ENCODE data around the gene PTPN3. TPM values are rescaled to one million over a fixed set of nuclear protein-coding genes. Genes with fewer than 3 reads are reported as not detected.
A peak's percentile ranks its signal among the peaks of the same experiment; 100 is the strongest.

PTPN3 gene
- polyA plus RNA-seq, 1 of the 3 experiments (the other 2 are of a cell fraction): 7.5 TPM

- TF ChIP-seq GABPA (IDR thresholded peaks at IDR 0.05; ENCODE audit: low read depth) (no peak), RFX5 (IDR thresholded peaks at IDR 0.05; ENCODE audit: low read length) (no peak), JUND (IDR thresholded peaks at IDR 0.05) (no peak)
- TF ChIP-seq, protein P1, sequence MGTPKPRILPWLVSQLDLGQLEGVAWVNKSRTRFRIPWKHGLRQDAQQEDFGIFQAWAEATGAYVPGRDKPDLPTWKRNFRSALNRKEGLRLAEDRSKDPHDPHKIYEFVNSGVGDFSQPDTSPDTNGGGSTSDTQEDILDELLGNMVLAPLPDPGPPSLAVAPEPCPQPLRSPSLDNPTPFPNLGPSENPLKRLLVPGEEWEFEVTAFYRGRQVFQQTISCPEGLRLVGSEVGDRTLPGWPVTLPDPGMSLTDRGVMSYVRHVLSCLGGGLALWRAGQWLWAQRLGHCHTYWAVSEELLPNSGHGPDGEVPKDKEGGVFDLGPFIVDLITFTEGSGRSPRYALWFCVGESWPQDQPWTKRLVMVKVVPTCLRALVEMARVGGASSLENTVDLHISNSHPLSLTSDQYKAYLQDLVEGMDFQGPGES (IDR thresholded peaks at IDR 0.05; ENCODE audit: low read depth, low read length): no peak
- no peaks in the 10 kb centered on the region for H3K27me3 ChIP-seq (ENCODE audit: insufficient read depth)
- DNase-seq: no peak
- no peak overlapping the region for H3K4me2 ChIP-seq
- H3K4me1 ChIP-seq (ENCODE audit: control insufficient read depth in 1 of 2, insufficient read depth in 2 of 2, low read depth in 1 of 2, low read length in 1 of 2): no peaks in the 10 kb centered on the region
- CTCF ChIA-PET: interaction anchor here (1.0 to 3.5 kb wide), 5 partner anchors 11 to 274 kb away, joined by 3 to 12 read pairs (median 4); no protein-coding TSS in a partner anchor
- H2AFZ ChIP-seq (ENCODE audit: low read depth): no peak overlapping the region
- POLR2A ChIA-PET: interaction anchor here (0.6 kb wide), 1 partner anchor 886 kb away, joined by 3 read pairs; no protein-coding TSS in a partner anchor
- H3K9me2 ChIP-seq: no peaks in the 10 kb centered on the region
- H4K20me1 ChIP-seq (ENCODE audit: insufficient read depth): no peaks in the 10 kb centered on the region
- no peaks in the 10 kb centered on the region for H3K9me3 ChIP-seq
- peaks cover 5% of the 10 kb centered on the region for H3F3A ChIP-seq (replicated peaks; ENCODE audit: insufficient read depth)
- no peaks in the 10 kb centered on the region for H3K79me2 ChIP-seq (ENCODE audit: insufficient read depth)
- no peak overlapping the region for H3K4me3 ChIP-seq (ENCODE audit: low read depth in 2 of 2, low read length in 1 of 2)
- H3K27ac ChIP-seq (ENCODE audit: low read depth in 2 of 2, low read length in 1 of 2): no peak overlapping the region
- 59% methylated on average over 4 of the region's 4 CpGs for WGBS (ENCODE audit: low lambda C conversion rate)
- no peak overlapping the region for H3K9ac ChIP-seq
- H3K36me3 ChIP-seq (replicated peaks in 1 of 2; ENCODE audit: control insufficient read depth in 1 of 2, insufficient read depth in 2 of 2, low read length in 1 of 2): no peaks in the 10 kb centered on the region
These were observed 11.5 kb upstream of the PTPN3 start for GRCh38 chr9:109509611-109510010.

DNA sequence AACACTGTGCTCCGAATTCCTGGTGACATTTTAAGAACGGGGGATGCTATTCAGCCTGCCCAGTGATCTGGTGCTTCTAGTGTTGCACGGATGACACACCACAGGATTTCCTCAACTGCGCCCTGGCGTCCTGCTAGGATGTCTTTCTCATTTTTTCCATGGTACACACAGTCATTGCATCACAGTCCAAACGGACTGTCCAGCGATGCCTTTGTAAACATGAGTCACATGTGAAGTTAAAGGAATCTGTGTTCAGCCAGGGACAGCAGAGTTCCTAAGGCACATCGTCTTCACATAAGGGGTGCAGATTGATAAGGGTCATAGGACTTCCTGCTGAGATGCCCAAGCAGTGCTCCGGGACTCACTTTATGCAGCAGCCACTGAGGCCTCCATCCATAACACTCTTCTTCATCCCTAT is 9.3 kb upstream of the PTPN3 start:
- POLR2A ChIA-PET: no interaction called here
- WGBS (ENCODE audit: low lambda C conversion rate): 27% methylated on average over 9 of the region's 9 CpGs
- DNase-seq: no peak

GRCh38 chr9:109506097-109506712 is 8.1 kb upstream of the PTPN3 start:
- WGBS (ENCODE audit: low lambda C conversion rate): 66% methylated on average over 3 of the region's 3 CpGs
- no peaks in the 10 kb centered on the region for H3K9me2 ChIP-seq
- TF ChIP-seq FOSL2 (IDR thresholded peaks at IDR 0.05; ENCODE audit: borderline replicate concordance, low read depth): no peak
- no peak for TF ChIP-seq EP300 (IDR thresholded peaks at IDR 0.05; ENCODE audit: borderline replicate concordance in 1 of 2, low read depth in 1 of 2, low read length in 1 of 2)
- no peak for TF ChIP-seq YY1 (IDR thresholded peaks at IDR 0.05; ENCODE audit: low read depth)
- no peak for TF ChIP-seq RCOR1 (IDR thresholded peaks at IDR 0.05; ENCODE audit: low read length)
- no peak for TF ChIP-seq RAD21 (IDR thresholded peaks at IDR 0.05; ENCODE audit: low read length)
- TF ChIP-seq JUND (IDR thresholded peaks at IDR 0.05): no peak
- no peak for TF ChIP-seq SMC3 (IDR thresholded peaks at IDR 0.05; ENCODE audit: low read depth, low read length)
- TF ChIP-seq FOXJ3 (CRISPR knock-in tag; IDR thresholded peaks at IDR 0.05): no peak
- TF ChIP-seq RFX5 (IDR thresholded peaks at IDR 0.05; ENCODE audit: low read length): no peak
- no peak for TF ChIP-seq TCF12 (IDR thresholded peaks at IDR 0.05)
- TF ChIP-seq, protein P2, sequence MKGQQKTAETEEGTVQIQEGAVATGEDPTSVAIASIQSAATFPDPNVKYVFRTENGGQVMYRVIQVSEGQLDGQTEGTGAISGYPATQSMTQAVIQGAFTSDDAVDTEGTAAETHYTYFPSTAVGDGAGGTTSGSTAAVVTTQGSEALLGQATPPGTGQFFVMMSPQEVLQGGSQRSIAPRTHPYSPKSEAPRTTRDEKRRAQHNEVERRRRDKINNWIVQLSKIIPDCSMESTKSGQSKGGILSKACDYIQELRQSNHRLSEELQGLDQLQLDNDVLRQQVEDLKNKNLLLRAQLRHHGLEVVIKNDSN (IDR thresholded peaks at IDR 0.05; ENCODE audit: borderline replicate concordance, low read depth): no peak
- TF ChIP-seq PBX3 (IDR thresholded peaks at IDR 0.05): no peak
- TF ChIP-seq ELF1 (IDR thresholded peaks at IDR 0.05): no peak

More for the DNA sequence above, 9.3 kb upstream of the PTPN3 start:
- Histone ChIP-seq H3K79me2 (ENCODE audit: insufficient read depth) (no peaks in the 10 kb centered on the region), H3K4me1 (ENCODE audit: control insufficient read depth in 1 of 2, insufficient read depth in 2 of 2, low read depth in 1 of 2, low read length in 1 of 2) (no peaks in the 10 kb centered on the region), H3K9me3 (no peaks in the 10 kb centered on the region), H4K20me1 (ENCODE audit: insufficient read depth) (no peaks in the 10 kb centered on the region), H2AFZ (ENCODE audit: low read depth) (peak overlapping the region; percentile 7; the same call in 1 of the 2 replicates), H3F3A (replicated peaks; ENCODE audit: insufficient read depth) (peaks cover 5% of the 10 kb centered on the region), H3K36me3 (replicated peaks in 1 of 2; ENCODE audit: control insufficient read depth in 1 of 2, insufficient read depth in 2 of 2, low read length in 1 of 2) (no peaks in the 10 kb centered on the region), H3K9ac (no peak overlapping the region), H3K9me2 (no peaks in the 10 kb centered on the region), H3K4me3 (ENCODE audit: low read depth in 2 of 2, low read length in 1 of 2) (no peak overlapping the region), H3K4me2 (peak overlapping the region; percentile 46), H3K27me3 (ENCODE audit: insufficient read depth) (no peaks in the 10 kb centered on the region), H3K27ac (ENCODE audit: low read depth in 2 of 2, low read length in 1 of 2) (peak overlapping the region in 1 of 2 experiments; percentile 18; a peak in 1 of 4 replicates)
- CTCF ChIA-PET: interaction anchor here (1.1 to 3.5 kb wide), 3 partner anchors 13 to 66 kb away, joined by 3 to 12 read pairs (median 4); no protein-coding TSS in a partner anchor
- peak; percentile 48; the same call in 1 of the 2 replicates for TF ChIP-seq MAX (IDR thresholded peaks at IDR 0.05; ENCODE audit: low read depth)
- peak in 1 of 2 experiments; percentile 15; a peak in 1 of 4 replicates for TF ChIP-seq EP300 (IDR thresholded peaks at IDR 0.05; ENCODE audit: borderline replicate concordance in 1 of 2, low read depth in 1 of 2, low read length in 1 of 2)
- TF ChIP-seq FOSL2 (IDR thresholded peaks at IDR 0.05; ENCODE audit: borderline replicate concordance, low read depth): peak; percentile 39; the same call in 1 of the 2 replicates
- TF ChIP-seq GABPA (IDR thresholded peaks at IDR 0.05; ENCODE audit: low read depth): no peak
- TF ChIP-seq GATA2 (CRISPR knock-in tag; IDR thresholded peaks at IDR 0.05): no peak
- TF ChIP-seq JUND (IDR thresholded peaks at IDR 0.05): 0 out of 2 replicates have a peak, but pooled peaks have one; percentile 5

More at GRCh38 chr9:109506097-109506712, 8.1 kb upstream of the PTPN3 start:
- H3K9me3 ChIP-seq: no peaks in the 10 kb centered on the region
- H3K9ac ChIP-seq: no peak overlapping the region
- ChIA-PET POLR2A (no interaction called here), CTCF (interaction anchor here (0.7 to 1.5 kb wide), 4 partner anchors 11 to 36 kb away, joined by 3 to 4 read pairs (median 3); no protein-coding TSS in a partner anchor)
- no peaks in the 10 kb centered on the region for H3K79me2 ChIP-seq (ENCODE audit: insufficient read depth)
- DNase-seq: no peak
- H3K4me1 ChIP-seq (ENCODE audit: control insufficient read depth in 1 of 2, insufficient read depth in 2 of 2, low read depth in 1 of 2, low read length in 1 of 2): no peaks in the 10 kb centered on the region
- no peak overlapping the region for H3K27ac ChIP-seq (ENCODE audit: low read depth in 2 of 2, low read length in 1 of 2)
- no peak overlapping the region for H2AFZ ChIP-seq (ENCODE audit: low read depth)
- H3K27me3 ChIP-seq (ENCODE audit: insufficient read depth): no peaks in the 10 kb centered on the region
- H3K4me3 ChIP-seq (ENCODE audit: low read depth in 2 of 2, low read length in 1 of 2): no peak overlapping the region
- H4K20me1 ChIP-seq (ENCODE audit: insufficient read depth): no peaks in the 10 kb centered on the region
- peaks cover 5% of the 10 kb centered on the region for H3F3A ChIP-seq (replicated peaks; ENCODE audit: insufficient read depth)
- no peaks in the 10 kb centered on the region for H3K36me3 ChIP-seq (replicated peaks in 1 of 2; ENCODE audit: control insufficient read depth in 1 of 2, insufficient read depth in 2 of 2, low read length in 1 of 2)
- H3K4me2 ChIP-seq: no peak overlapping the region
